Neutrophil (primary cell): ENCODE measurements around the gene HEXB.

Source experiments
- H3K27ac ChIP-seq: fragments of 200-600 bp; sonication (generic); 2 replicates; pipeline ENCODE4 v1.5.1; 2016; ENCODE audit warnings: mild to moderate bottlenecking, moderate library complexity
- H3K27me3 ChIP-seq: fragments of 200-600 bp; sonication (generic); 2 replicates; pipeline ENCODE4 v1.6.0; 2016; ENCODE audit warnings: mild to moderate bottlenecking
- H3K36me3 ChIP-seq: fragments of 200-600 bp; sonication (generic); 2 replicates; pipeline ENCODE4 v1.5.1; 2017
- H3K4me1 ChIP-seq, 2 experiments: fragments of 200-600 bp in 1 of 2; sonication (generic) in 1 of 2; 1 replicate in 1 of 2; 2 replicates in 1 of 2; pipeline versions ENCODE4 v1.5.1 to v1.6.1; 2013 to 2016; ENCODE audit warnings: low read depth in 1 of 2, low read length in 1 of 2, mild to moderate bottlenecking in 1 of 2, moderate library complexity in 1 of 2; ENCODE audit not compliant: control insufficient read depth in 1 of 2, insufficient read depth in 1 of 2
- H3K4me3 ChIP-seq, 2 experiments: fragments of 200-600 bp in 1 of 2; sonication (generic) in 1 of 2; 1 replicate in 1 of 2; 2 replicates in 1 of 2; pipeline ENCODE4 v1.5.1; 2013 to 2016; ENCODE audit warnings: low read depth in 1 of 2, low read length in 1 of 2, mild to moderate bottlenecking in 1 of 2, moderate library complexity in 1 of 2
- H3K9me3 ChIP-seq: fragments of 200-600 bp; sonication (generic); 2 replicates; pipeline ENCODE4 v1.5.1; 2016
- CTCF ChIP-seq: fragments of 200-600 bp; sonication (generic); IDR thresholded peaks from 2 replicates; pipeline ENCODE4 v1.5.1; 2016; ENCODE audit warnings: antibody characterized with exemption

The HEXB gene

GRCh38 chr5:74660140-74660539, 24.9 kb upstream of the HEXB start:
- Histone ChIP-seq H3K9me3 (no peaks in the 10 kb centered on the region), H3K4me1 (no peaks in the 10 kb centered on the region), H3K4me3 (no peak overlapping the region), H3K27me3 (no peaks in the 10 kb centered on the region), H3K27ac (no peak overlapping the region), H3K36me3 (no peaks in the 10 kb centered on the region)
- no peak for TF ChIP-seq CTCF

- H3K27me3 ChIP-seq: no peaks in the 10 kb centered on the region
- no peak overlapping the region for H3K4me3 ChIP-seq
- no peaks in the 10 kb centered on the region for H3K9me3 ChIP-seq
- no peaks in the 10 kb centered on the region for H3K36me3 ChIP-seq
- no peak overlapping the region for H3K27ac ChIP-seq
- no peak for TF ChIP-seq CTCF
- H3K4me1 ChIP-seq: no peaks in the 10 kb centered on the region
Observed at GRCh38 chr5:74660873-74661272, 24.2 kb upstream of the HEXB start.

- no peak overlapping the region for H3K27ac ChIP-seq
- H3K9me3 ChIP-seq: no peaks in the 10 kb centered on the region
- H3K36me3 ChIP-seq: no peaks in the 10 kb centered on the region
- no peaks in the 10 kb centered on the region for H3K4me1 ChIP-seq
- no peaks in the 10 kb centered on the region for H3K27me3 ChIP-seq
- no peak for TF ChIP-seq CTCF
- no peak overlapping the region for H3K4me3 ChIP-seq
Observed at GRCh38 chr5:74664551-74664950, 20.5 kb upstream of the HEXB start.

- no peaks in the 10 kb centered on the region for H3K4me1 ChIP-seq
- no peaks in the 10 kb centered on the region for H3K36me3 ChIP-seq
- no peak for TF ChIP-seq CTCF
Observed at GRCh38 chr5:74665273-74665672, 19.8 kb upstream of the HEXB start.

GRCh38 chr5:74665816-74666215, 19.2 kb upstream of the HEXB start:
- no peak overlapping the region for H3K27ac ChIP-seq
- H3K4me1 ChIP-seq: no peaks in the 10 kb centered on the region
- TF ChIP-seq CTCF: no peak
- H3K27me3 ChIP-seq: no peaks in the 10 kb centered on the region
- no peak overlapping the region for H3K4me3 ChIP-seq
- no peaks in the 10 kb centered on the region for H3K9me3 ChIP-seq
- H3K36me3 ChIP-seq: no peaks in the 10 kb centered on the region

More at GRCh38 chr5:74665273-74665672, 19.8 kb upstream of the HEXB start:
- no peak overlapping the region for H3K4me3 ChIP-seq
- H3K27ac ChIP-seq: no peak overlapping the region
- H3K9me3 ChIP-seq: no peaks in the 10 kb centered on the region
- no peaks in the 10 kb centered on the region for H3K27me3 ChIP-seq

- Histone ChIP-seq H3K36me3 (no peaks in the 10 kb centered on the region), H3K4me3 (no peak overlapping the region), H3K9me3 (no peaks in the 10 kb centered on the region), H3K4me1 (no peaks in the 10 kb centered on the region), H3K27ac (no peak overlapping the region), H3K27me3 (no peaks in the 10 kb centered on the region)
- no peak for TF ChIP-seq CTCF
Observed at GRCh38 chr5:74667396-74667795, 17.6 kb upstream of the HEXB start.
